ACHN (cell line): Measurements from ENCODE around the gene CD200R1L.

Source experiments
- DNase-seq: peaks from one replicate; pipeline ENCODE4 v3.0.0-alpha.2; 2015
- in situ Hi-C: cut with HindIII; loops from 2 replicates; pipeline ENCODE4 v1.10.0; 2017; ENCODE audit warnings: low sequenced_read_pairs, low pct_ligation_motif_present, low pct_unique_long_range_greater_than_20kb

CD200R1L gene

GRCh38 chr3:112774293-112774926 is 72.3 kb downstream of the CD200R1L start:
- DNase-seq = no peak
- in situ Hi-C loops = no loop called here

GRCh38 chr3:112773864-112774263 is 72.8 kb downstream of the CD200R1L start:
- DNase-seq = no peak
- in situ Hi-C loops = no loop called here

GRCh38 chr3:112770951-112771350 is 75.7 kb downstream of the CD200R1L start:
- no peak for DNase-seq
- in situ Hi-C loops = no loop called here

- DNase-seq = peak; percentile 9
- in situ Hi-C loops = no loop called here
These were observed 76.5 kb downstream of the CD200R1L start for GRCh38 chr3:112770032-112770626.

GRCh38 chr3:112769286-112769978 is 77.2 kb downstream of the CD200R1L start:
- in situ Hi-C loops = no loop called here

GRCh38 chr3:112767777-112768176 is 78.9 kb downstream of the CD200R1L start:
- DNase-seq = no peak
- in situ Hi-C loops = no loop called here

More at GRCh38 chr3:112769286-112769978, 77.2 kb downstream of the CD200R1L start:
- no peak for DNase-seq

- in situ Hi-C loops = no loop called here
- DNase-seq = no peak
These were observed 79.5 kb downstream of the CD200R1L start for GRCh38 chr3:112767177-112767576.
